GM18517 (cell line): ENCODE data around the gene HOXD12.

Source experiments
- ATAC-seq: cut with Tn5 transposase; IDR thresholded peaks from one replicate; pipeline ENCODE4 v1.9.1; 2021; ENCODE audit warnings: mild to moderate bottlenecking, moderate library complexity; ENCODE audit not compliant: unreplicated experiment

HOXD12 gene

DNA sequence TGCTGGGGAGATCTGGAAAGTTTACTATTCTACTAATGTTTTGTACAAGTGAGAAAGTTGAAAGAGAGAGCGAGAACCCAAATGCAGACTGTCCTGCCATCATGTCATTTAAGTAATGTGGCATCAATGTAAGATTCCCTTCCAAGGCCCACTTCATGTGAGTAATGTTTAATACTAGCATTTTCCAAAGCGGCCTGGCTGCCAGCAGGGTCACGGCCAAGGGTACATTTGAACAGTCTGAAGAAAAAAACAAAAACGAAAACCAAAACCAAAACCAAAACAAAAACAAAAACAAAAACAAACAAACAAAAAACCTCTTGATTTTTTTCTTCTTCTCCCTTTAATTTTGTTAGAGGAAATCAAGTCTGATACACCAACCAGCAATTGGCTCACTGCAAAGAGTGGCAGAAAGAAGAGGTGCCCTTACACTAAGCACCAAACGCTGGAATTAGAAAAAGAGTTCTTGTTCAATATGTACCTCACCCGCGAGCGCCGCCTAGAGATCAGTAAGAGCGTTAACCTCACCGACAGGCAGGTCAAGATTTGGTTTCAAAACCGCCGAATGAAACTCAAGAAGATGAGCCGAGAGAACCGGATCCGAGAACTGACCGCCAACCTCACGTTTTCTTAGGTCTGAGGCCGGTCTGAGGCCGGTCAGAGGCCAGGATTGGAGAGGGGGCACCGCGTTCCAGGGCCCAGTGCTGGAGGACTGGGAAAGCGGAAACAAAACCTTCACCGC is 19.2 kb downstream of the HOXD12 start:
- ATAC-seq = no peak

DNA sequence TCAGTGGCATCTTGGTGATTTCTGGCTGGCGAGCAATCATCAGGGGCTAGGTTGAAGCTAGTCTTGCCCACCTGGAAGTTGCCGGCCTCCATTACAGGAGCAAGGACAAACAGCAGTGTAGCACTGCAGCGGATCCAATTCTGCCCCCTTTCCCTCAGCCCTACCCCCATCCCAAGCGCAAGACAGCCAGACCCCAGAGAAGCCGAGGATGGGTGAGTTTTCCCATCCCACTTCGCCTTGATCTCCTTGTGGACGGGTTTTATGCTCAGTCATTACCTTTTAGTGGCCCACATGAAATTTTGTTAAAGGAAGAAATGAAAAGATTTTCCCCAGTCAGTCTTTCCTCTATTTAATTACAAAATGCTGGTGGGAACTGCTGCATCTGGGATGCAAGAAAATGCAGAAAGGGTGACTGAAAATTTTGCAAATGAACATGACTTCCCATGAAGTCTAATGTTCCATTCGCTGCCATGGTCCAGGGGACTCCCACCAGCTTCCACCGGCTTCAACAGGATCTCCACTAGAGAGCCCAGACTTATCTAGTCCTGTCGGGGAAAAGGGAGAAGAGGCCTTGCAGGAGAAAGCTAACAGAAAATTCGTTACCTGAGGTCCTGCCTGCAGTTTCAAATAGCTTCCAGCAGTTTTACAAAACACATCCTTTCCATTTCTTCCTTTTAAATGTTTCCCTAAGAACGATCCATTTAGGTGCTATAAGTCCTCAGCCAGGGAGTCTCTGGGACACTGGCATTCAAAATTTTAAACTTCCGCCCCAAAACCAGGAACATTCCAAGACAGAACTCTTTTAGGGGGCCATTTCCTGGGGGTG is 21.0 kb downstream of the HOXD12 start:
- no peak for ATAC-seq

DNA sequence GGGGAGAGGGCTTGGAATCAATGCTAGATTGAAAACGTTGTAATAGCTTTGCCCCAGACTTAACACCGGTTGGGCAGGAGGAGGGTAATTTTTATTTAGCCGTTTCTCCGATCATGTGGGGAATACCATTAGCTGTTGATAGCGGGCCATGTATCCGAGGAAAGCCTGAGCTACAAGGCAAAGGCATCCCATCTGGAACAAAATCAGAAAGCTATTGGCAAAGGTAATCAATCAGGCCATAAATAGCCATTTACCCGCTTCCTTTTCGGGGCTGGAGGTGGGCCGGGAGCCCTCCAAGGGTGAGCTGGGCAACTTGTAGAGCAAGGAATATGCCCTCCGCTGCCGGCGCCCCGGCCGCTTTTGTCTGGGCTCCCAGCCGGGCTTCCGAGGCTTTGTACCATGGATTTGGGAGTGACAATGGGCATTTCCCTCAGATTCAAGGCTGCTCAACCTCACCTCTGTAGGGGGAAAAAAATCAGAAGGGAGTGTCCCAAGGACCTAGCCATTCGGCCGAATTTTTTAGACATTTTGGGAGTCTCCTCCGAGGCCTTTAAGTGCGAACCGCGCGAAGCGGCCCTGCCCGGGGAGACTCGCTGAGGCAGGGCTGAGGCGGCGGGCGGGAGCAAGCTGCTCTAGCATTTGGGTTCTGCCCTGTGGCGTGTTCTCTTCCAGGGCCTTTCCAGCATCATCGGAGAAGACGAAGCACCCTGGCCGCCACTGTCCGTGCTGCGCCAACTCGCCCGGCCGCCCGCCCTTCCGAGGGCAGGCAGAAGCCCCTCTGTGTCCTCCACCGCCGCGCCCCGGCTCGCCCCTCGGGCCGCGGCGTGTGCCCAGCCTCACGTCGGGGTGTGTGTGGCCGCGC is 21.8 kb downstream of the HOXD12 start:
- no peak for ATAC-seq

DNA sequence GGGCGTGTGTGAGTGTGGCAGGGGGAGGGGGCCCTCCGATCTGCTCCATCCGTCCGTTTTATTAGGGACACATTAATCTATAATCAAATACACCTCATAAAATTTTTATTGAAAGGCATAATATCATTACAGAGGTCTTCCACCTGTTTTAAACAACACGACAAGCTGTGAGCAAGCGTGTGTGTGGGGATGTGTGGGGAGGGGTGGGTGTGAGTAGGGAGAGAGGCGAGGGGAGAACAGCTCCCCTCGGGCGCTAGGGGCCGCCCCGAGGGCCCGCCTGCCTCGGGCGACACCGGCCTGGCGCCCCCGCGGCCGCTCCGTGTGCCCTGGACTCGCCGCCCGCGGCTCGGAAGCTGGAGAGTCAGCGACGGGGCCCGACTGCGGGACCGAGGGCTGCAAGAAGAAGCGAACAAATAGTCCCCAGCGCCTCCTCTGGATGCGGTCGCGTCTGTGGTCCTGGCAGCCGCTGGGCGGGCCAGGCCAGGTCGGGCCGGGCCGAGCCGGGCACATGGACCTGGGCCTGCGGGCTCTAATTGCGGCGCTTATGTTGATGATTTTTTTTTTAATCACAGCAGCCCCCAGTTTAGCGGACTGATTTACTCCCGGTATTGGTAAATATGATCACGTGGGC is 22.6 kb downstream of the HOXD12 start:
- ATAC-seq = no peak

DNA sequence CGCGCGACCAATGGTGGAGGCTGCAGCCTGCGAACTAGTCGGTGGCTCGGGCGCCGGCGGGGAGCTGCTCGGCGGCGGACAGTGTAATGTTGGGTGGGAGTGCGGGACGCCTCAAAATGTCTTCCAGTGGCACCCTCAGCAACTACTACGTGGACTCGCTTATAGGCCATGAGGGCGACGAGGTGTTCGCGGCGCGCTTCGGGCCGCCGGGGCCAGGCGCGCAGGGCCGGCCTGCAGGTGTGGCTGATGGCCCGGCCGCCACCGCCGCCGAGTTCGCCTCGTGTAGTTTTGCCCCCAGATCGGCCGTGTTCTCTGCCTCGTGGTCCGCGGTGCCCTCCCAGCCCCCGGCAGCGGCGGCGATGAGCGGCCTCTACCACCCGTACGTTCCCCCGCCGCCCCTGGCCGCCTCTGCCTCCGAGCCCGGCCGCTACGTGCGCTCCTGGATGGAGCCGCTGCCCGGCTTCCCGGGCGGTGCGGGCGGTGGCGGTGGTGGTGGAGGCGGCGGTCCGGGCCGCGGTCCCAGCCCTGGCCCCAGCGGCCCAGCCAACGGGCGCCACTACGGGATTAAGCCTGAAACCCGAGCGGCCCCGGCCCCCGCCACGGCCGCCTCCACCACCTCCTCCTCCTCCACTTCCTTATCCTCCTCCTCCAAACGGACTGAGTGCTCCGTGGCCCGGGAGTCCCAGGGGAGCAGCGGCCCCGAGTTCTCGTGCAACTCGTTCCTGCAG is 23.3 kb downstream of the HOXD12 start, which contains the start of gene HOXD9:
Gene HOXD9 (plus strand): TSS at position 37 of the 728 bp plus-strand sequence. CDS start 50 bp downstream, at position 87.
- ATAC-seq = no peak

DNA sequence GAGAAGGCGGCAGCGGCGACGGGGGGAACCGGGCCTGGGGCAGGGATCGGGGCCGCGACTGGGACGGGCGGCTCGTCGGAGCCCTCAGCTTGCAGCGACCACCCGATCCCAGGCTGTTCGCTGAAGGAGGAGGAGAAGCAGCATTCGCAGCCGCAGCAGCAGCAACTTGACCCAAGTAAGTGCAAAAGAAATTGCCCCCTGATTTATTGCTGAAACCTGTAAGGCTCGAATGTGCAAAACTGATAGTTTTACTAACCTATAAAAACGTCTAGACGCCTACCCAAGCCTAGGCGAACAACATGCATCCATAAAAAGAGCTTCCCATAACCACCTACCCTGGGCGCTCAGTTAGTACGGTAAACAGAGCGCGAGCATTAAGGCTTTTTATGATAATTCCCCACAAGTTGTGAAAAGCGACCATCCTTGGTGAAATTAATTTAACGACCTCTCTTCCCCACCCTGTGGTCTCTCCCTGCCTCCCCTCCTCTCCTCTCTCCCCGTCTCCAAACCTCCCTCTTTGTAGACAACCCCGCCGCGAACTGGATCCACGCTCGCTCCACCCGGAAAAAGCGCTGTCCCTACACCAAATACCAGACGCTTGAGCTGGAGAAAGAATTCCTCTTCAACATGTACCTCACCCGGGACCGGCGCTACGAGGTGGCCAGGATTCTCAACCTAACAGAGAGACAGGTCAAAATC is 24.0 kb downstream of the HOXD12 start:
- ATAC-seq = no peak

DNA sequence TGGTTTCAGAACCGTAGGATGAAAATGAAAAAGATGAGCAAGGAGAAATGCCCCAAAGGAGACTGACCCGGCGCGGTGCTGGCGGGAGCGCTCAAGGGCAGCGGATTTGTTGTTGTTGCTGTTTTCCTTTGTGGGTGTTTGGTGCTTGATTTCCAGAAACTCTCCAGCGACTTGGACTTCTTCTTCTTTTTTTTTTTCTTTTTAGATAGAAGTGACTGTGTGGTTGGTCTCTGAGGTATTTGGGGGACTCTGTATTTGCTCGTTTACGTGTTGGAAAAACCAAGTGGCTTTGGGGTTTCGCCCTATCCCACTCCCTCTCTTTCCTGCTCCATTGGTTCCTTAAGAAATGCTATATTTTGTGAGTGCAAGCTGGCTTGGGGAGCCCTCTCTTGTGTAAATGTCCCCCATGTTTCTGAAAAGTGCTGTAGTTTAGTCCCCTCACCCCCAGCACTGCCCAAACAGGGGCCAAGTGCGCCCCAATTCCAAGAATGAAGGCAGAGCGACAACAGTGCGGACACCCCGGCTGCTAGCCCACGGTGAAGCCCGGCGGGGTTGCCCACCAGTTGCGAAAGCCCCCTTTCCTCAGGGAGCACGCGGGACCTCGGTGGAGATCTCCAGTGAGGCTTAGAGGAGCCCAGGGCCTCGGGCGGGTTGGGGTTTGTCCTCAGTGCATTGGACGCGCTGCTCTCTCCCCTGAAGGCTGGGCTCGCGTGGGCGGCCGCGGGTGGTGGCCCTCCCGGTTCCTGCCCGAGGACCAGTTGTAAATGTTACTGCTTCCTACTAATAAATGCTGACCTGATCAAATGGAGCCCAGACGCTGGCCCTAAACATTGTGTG is 24.7 kb downstream of the HOXD12 start:
- ATAC-seq = no peak

DNA sequence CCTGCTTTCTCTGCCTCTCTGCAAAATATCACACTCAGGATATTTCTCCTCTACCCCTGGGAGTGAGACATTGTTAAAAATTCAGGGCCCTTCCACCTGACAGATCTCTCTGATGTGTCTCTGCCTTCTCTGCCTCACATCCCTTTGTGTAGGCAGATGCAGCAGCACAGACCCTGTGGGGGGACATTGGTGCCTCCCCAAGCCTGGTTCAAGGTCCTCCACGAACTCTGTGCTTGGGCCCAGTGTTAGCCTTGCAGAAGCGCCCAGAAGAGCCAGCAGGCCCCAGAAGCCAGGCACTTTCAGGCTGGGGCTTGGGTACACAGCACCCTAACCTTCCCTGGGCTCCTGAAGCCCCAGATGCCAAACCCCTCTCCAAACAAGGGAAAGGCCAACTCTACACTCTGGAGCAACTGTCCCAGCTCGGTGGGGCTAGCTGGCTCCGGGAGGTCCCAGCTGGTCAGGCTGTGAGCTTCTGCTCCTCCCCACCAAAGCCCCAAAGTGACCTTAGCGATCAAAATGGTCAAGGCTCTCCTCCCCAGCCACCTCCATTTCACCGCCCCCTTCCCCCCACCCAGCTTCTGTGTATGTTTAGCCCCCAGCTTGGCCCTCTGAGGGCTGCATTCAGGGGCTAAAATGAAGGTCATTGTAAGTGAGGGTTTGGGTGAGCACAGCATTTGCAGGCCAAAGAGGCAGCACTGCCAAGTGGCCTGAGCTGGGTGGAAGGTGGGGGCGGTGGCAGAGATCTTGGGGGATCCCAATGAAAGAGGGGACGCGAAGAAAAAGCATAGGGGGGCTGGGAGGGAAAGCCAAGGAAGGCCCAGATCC is 25.6 kb downstream of the HOXD12 start:
- no peak for ATAC-seq

DNA sequence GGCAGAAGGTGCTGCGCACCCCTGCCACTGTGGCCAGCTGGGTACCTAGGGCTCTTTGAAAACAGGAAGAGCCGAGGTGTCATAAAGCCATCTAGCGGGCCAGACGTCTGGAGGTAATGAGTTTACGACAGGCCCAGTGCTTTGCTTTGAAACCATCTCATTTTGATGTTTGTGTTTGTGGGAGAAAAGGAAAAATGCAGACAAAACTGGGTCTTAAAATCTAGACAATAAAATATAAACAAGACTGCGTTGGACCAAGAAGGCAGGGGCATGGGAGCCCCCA is 26.1 kb downstream of the HOXD12 start:
- no peak for ATAC-seq

DNA sequence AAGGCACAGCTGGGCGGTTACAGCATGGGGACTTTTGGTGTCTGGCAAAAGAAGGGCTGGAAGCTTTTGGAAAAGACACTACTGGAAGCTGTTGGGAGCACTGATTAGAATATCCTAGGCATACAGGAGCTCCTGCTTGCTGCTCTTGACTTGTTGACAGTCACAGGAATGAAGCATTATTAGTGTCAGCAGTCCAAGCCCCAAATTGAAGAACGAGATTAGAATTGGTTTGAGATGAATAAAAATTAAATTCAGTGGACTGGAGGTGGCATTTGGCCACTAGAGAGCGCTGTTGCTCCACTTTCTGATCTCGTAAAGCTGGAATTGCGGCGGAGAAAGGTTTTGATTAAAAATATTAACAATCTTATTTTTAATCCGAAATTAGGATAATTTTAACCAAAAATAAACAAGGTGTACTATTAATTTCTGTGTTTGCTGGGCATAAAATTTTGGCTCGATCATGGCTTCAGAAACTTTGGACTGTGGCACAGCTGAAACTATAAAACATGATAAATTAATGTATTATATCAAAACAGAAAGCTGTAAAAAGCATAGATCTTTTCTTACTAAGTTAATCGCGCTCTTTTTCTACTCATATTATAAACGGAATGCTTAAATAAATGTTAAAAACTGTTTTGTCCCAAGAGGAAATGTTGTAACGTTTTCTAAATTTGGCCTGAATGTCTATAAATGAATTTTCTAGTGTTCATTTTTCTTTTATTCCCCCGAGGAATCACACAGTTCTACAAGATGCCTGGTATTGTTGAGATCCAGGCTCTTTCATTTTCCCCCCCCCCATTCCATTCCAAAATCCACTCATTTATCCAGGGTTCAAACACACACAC is 27.6 kb downstream of the HOXD12 start:
- no peak for ATAC-seq

DNA sequence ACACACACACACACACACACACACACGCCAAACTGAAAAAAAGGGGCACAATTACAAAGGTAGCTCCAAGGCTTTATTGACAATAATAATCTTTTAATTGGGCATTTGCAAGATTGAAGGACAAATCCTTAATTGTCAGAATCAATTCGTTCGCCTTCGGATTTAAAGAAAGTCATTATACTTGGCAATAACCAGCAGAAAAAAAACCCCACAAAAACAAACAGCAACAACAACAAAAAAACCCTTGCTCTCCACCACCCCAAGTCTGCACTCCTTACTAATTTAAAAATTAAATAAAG is 28.1 kb downstream of the HOXD12 start:
- no peak for ATAC-seq

DNA sequence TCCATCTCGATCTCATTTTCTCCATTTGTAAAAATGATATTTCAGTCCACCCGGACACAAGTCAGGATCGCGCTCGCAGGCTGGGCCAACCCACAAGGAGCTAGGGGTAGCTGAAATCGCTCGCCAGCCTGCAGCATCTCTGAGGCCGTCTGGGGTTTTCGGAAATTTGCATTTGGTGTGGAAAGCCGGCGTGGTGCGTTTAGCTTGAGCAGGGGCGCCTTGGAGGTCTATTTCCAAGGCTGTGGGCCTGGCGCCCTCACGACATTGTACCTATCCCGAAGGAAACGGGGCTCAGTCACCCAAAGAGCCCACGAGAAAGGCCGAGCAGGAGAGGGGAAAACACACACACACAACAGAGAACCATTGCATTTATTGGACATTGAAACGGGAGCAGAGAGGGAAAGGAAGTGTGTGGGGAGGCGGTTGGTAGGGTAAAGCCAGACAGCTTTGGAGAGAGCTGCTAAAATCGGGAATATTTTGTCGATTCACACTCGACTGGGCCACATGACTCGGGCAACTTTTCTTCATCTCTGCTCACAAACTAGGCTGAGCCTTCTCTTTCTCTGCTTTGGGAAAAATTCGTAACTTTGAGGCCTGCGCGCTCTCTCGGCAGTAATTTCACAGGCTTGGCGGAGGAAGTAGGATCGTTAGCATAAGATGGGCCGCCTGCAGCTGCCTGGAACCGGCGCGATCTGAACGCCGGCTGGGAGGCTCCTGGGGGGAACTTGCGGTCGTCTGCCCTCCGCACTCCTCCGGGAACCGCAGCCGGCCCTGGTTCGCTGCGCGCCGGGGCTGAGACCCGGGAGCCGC is 28.8 kb downstream of the HOXD12 start:
- ATAC-seq = no peak

DNA sequence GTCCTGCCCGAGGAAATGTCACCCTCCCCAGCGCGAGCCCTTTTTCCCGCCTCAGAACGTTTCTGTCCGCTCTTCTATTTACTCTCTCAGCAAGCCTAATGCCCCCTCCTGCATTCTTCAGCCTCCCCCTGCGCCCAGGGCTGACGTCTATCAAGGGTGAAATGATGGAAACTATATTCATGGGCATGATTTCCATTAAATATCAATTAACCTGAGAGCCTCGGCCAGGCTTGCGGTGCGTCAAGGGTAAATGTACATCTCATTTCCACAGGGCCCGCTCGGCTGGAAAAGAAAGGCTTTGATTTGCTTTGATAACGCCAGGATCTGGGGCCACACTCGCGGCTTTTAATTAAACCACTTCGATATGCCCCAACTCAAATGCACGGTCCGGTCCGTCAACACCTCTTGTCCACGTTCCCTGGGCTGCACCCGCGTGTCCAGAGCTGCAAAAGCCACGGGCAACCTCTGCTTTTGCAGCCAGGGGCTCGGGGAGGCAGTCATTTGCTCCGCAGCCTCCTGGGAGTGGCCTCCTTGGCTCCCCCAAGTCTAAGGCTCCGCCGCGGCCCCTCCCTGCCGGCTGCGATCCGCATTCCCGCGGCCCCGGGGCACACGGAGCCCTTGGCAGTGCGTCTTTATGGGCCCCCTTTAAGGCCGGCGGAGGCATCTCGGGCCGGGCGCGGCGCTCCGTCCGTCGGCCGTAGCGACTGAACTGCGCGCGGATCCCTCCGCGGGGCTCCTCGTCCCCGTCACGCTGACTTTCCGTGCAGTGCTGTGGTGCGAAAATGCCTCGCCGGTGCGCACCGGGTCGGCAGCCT is 29.6 kb downstream of the HOXD12 start, which contains the start of gene HOXD8:
Gene HOXD8 (plus strand): TSS at position 724 of the 815 bp plus-strand sequence. CDS start 662 bp downstream, outside the sequence.
- no peak for ATAC-seq

DNA sequence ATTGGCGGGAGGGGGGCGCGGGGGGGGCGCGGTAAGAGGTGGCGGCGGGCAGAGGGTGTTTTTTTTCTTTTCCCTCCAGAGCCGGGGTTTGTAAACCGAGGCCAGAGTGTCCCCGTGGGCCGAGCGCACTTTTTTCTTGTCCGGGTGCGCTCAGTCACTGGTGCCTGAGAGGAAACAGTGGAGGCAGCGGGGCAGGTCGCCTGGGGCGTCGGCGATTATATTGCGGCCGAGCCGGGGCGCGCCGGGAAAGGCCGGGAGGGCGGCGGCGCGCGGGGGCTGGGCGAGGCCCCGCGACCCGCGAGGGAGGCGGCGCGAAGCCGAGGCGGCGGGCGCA is 30.2 kb downstream of the HOXD12 start:
- no peak for ATAC-seq

DNA sequence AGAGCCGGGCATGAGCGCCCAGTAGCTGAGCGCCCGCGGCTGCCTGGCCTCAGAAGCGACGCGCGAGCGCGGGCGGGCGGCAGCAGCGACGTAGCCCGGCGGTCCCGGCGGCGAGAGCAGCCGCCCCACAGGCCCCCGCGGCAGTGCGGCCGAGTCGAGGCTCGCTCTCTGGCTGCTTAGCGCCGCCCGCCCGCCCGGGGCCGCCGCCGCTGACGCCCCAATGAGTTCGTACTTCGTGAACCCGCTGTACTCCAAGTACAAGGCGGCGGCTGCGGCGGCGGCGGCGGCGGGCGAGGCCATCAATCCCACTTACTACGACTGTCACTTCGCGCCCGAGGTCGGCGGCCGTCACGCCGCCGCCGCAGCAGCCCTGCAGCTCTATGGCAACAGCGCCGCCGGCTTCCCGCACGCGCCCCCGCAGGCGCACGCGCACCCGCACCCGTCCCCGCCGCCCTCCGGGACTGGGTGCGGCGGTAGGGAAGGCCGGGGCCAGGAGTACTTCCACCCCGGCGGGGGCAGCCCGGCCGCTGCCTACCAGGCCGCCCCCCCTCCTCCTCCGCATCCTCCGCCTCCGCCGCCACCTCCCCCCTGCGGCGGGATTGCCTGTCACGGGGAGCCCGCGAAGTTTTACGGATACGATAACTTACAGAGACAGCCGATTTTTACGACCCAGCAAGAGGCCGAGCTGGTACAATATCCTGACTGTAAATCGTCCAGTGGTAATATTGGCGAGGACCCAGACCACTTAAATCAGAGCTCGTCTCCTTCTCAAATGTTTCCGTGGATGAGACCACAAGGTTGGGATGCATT is 30.8 kb downstream of the HOXD12 start:
- ATAC-seq = no peak
